Neural crest cell (in vitro differentiated cells): Measurements from ENCODE around the gene KCNMB2. TPM values are rescaled to one million over a fixed set of nuclear protein-coding genes. Genes with fewer than 3 reads are reported as not detected.

Experiments used
- DNase-seq: peaks from one replicate; pipeline ENCODE4 v3.0.0; 2021; ENCODE audit warnings: low read depth, mixed read lengths, low spot score
- H3K27ac Mint-ChIP-seq: one replicate; pipeline ENCODE4 v1.8.0; 2021; ENCODE audit warnings: mild to moderate bottlenecking, mixed read lengths; ENCODE audit not compliant: unreplicated experiment
- H3K27me3 Mint-ChIP-seq: 2 replicates; pipeline ENCODE4 v1.8.0; 2021; ENCODE audit warnings: low read depth, mild to moderate bottlenecking, mixed read lengths
- H3K36me3 Mint-ChIP-seq: 2 replicates; pipeline ENCODE4 v1.8.0; 2021; ENCODE audit warnings: low read depth, mild to moderate bottlenecking, mixed read lengths
- H3K4me1 Mint-ChIP-seq: 2 replicates; pipeline ENCODE4 v1.8.0; 2021; ENCODE audit warnings: mixed read lengths
- H3K4me3 Mint-ChIP-seq: one replicate; pipeline ENCODE4 v1.8.0; 2021; ENCODE audit warnings: mild to moderate bottlenecking, mixed read lengths
- H3K9me3 Mint-ChIP-seq: 2 replicates; pipeline ENCODE4 v1.8.0; 2021; ENCODE audit warnings: mixed read lengths
- CTCF ChIP-seq: fragments of 200-600 bp; sonication (generic); conservative IDR thresholded peaks from 2 replicates; pipeline ENCODE4 v1.5.0; 2021; ENCODE audit warnings: antibody characterized with exemption, mild to moderate bottlenecking
- total RNA-seq: library from RNA; stranded (reverse); gene quantifications from 2 replicates; pipeline ENCODE4 v1.2.1, GENCODE V29; 2021

KCNMB2 gene
- total RNA-seq, 1 donor from 2014 or later = 0.84 TPM

DNA sequence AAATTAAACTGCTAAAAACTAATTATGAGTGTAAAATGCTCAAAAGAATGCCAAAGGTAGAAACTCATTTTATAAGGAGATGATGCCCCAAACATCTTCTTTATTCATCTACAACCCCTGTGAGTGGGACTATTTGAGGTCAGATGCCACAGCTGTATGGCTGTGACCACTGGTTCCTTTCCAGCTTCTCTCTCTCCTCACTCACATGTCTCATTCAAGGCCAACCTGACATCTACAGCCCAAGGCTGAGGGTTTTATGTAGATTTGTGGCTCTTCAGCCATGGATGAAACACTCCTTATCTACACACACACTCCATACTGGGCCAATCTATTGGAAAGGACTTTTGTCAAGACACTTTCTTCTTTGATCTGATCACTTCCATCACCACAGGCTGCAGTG is 231.3 kb downstream of the KCNMB2 start:
- H3K9me3 Mint-ChIP-seq = no peaks in the 10 kb centered on the region
- H3K27me3 Mint-ChIP-seq = no peaks in the 10 kb centered on the region
- DNase-seq = no peak
- no peak for TF ChIP-seq CTCF
- H3K4me1 Mint-ChIP-seq = no peaks in the 10 kb centered on the region
- no peaks in the 10 kb centered on the region for H3K36me3 Mint-ChIP-seq
- H3K4me3 Mint-ChIP-seq = no peak overlapping the region
- no peak overlapping the region for H3K27ac Mint-ChIP-seq

DNA sequence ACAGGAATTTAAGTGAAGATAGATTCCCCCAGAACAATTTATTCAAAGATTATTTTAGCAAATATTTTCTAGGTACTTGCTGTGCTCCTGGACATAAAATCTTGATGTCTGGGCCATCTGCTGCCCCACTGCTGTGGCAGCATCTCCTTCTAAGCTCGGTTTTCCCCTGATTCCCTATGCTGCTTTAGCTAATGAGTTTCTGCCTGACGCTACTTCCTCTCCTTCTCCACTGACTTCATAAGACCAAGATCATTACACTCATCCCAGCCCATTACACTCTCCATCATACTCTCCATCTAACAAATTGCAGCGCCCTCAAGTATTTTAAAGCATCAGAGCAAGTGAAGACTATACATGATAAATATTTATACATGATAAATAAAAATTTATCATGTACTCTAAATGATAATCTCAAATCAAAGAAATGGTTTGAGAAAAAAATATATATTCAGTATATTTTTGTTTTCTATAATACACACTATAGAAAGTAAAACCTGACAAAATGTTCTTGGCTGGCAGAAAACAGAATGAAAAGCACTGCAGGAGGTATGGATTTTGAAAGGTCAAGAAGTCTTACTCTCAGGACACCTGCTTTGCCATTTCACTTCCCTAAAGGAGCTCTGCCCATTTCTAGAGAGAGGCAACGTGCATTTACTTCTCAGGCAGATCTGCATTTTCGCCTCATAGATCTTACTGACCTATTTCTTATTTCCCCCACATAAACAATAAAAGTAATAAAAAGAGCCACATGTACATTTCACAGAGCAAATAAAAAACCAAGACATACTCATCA is 232.0 kb downstream of the KCNMB2 start:
- Mint-ChIP-seq H3K4me1 (no peaks in the 10 kb centered on the region), H3K27ac (no peak overlapping the region), H3K4me3 (no peak overlapping the region), H3K27me3 (no peaks in the 10 kb centered on the region), H3K9me3 (no peaks in the 10 kb centered on the region), H3K36me3 (no peaks in the 10 kb centered on the region)
- DNase-seq = no peak
- TF ChIP-seq CTCF = no peak

GRCh38 chr3:178771511-178771910 is 235.3 kb downstream of the KCNMB2 start:
- Mint-ChIP-seq H3K4me3 (no peak overlapping the region), H3K36me3 (no peaks in the 10 kb centered on the region), H3K4me1 (no peaks in the 10 kb centered on the region), H3K27me3 (no peaks in the 10 kb centered on the region), H3K9me3 (no peaks in the 10 kb centered on the region), H3K27ac (no peak overlapping the region)
- no peak for TF ChIP-seq CTCF
- no peak for DNase-seq

DNA sequence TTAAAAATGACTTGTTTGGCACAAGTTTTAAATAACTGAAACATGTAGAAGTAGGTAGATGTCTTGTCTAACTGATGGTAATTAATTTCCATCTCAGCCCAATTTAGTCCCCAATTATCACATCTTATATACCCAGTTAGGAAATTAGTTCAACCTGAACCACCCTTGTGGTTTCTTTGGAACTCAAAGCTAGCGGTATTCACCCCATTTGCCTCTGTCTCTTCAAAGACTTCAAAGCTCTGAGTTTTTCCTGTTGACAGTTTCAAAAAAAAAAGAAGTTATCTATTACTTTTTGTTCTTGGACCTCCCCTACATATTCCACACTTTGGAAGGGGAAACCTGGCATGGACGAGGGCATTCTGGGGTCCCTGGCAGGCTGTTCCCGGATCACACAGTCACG is 236.5 kb downstream of the KCNMB2 start:
- DNase-seq = no peak
- Mint-ChIP-seq H3K9me3 (no peaks in the 10 kb centered on the region), H3K27ac (no peak overlapping the region), H3K27me3 (no peaks in the 10 kb centered on the region), H3K4me3 (no peak overlapping the region), H3K36me3 (no peaks in the 10 kb centered on the region), H3K4me1 (no peaks in the 10 kb centered on the region)
- TF ChIP-seq CTCF = no peak

DNA sequence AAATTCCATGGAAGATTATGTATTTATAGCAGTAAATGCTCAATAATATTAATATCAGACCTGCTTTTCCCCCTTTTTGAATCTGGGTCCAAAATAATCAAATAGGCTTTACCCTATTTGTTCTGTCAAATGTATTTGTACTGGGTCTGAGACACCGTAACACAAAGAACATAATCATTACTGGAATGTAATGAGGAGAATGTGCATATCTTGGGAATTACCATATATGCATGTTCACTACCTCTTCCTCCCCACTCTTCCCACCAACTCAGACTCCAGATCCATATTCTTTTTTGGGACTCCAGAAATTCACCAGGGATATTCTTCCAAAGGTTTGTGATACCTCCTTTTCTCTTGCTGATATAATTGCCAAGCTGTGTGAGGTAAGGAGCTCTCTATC is 237.1 kb downstream of the KCNMB2 start:
- no peak overlapping the region for H3K27ac Mint-ChIP-seq
- DNase-seq = no peak
- no peak for TF ChIP-seq CTCF
- H3K36me3 Mint-ChIP-seq = no peaks in the 10 kb centered on the region
- no peak overlapping the region for H3K4me3 Mint-ChIP-seq
- H3K9me3 Mint-ChIP-seq = no peaks in the 10 kb centered on the region
- H3K27me3 Mint-ChIP-seq = no peaks in the 10 kb centered on the region
- H3K4me1 Mint-ChIP-seq = no peaks in the 10 kb centered on the region
